Caco-2 (cell line): ENCODE measurements around the gene SCFD2. TPM values are rescaled to one million over a fixed set of nuclear protein-coding genes. Genes with fewer than 3 reads are reported as not detected.

Experiments used
- BruUV-seq: library from RNA; stranded (reverse); fragments of 400-500 nt; replicated peaks from 2 replicates; lab custom pipeline; 2021; lab: Mats Ljungman, UMichigan
- CTCF ChIA-PET: fragments of 300-600 bp; sonication (Branson Sonifier 250); formaldehyde crosslinking; loops from one replicate; lab custom pipeline; 2022; ENCODE audit warnings: antibody characterized with exemption; lab: Charles Lee
- POLR2A ChIA-PET: fragments of 300-600 bp; sonication (Branson Sonifier 250); formaldehyde crosslinking; loops from one replicate; lab custom pipeline; 2022; ENCODE audit warnings: antibody characterized with exemption; lab: Charles Lee
- DNase-seq, 2 experiments: peaks; one replicate each; pipeline versions ENCODE4 v3.0.0 to v3.0.0-alpha.2; 2020 to 2022
- H3K27me3 ChIP-seq: replicated peaks from 2 replicates; pipeline ENCODE4 v1.6.0; 2011; ENCODE audit warnings: low read length; ENCODE audit not compliant: control insufficient read depth, insufficient read depth
- H3K36me3 ChIP-seq: 2 replicates; pipeline ENCODE4 v1.5.1; 2011; ENCODE audit warnings: low read length; ENCODE audit not compliant: control insufficient read depth, insufficient read depth
- H3K4me1 ChIP-seq: fragments of 250-450 bp; sonication (Bioruptor Pico); 2 replicates; pipeline ENCODE4 v1.5.1; 2020; ENCODE audit warnings: mild to moderate bottlenecking
- H3K4me3 ChIP-seq: 2 replicates; pipeline ENCODE4 v1.5.1; 2011; ENCODE audit warnings: low read depth, mild to moderate bottlenecking, control low read depth, low read length
- H3K9me3 ChIP-seq: fragments of 250-450 bp; sonication (Bioruptor Pico); 2 replicates; pipeline ENCODE4 v1.5.1; 2020; ENCODE audit warnings: mild to moderate bottlenecking, moderate library complexity
- H3K27ac Mint-ChIP-seq: one replicate; pipeline ENCODE4 v1.8.0; 2022; ENCODE audit warnings: mixed read lengths; ENCODE audit not compliant: unreplicated experiment
- H3K27me3 Mint-ChIP-seq: one replicate; pipeline ENCODE4 v1.8.0; 2022; ENCODE audit warnings: mixed read lengths; ENCODE audit not compliant: insufficient read depth, unreplicated experiment
- H3K36me3 Mint-ChIP-seq: one replicate; pipeline ENCODE4 v1.8.0; 2022; ENCODE audit warnings: mild to moderate bottlenecking, mixed read lengths; ENCODE audit not compliant: insufficient read depth, unreplicated experiment
- H3K4me1 Mint-ChIP-seq: one replicate; pipeline ENCODE4 v1.8.0; 2022; ENCODE audit warnings: low read depth, mixed read lengths; ENCODE audit not compliant: unreplicated experiment
- H3K4me3 Mint-ChIP-seq: one replicate; pipeline ENCODE4 v1.8.0; 2022; ENCODE audit warnings: mild to moderate bottlenecking, moderate library complexity, mixed read lengths; ENCODE audit not compliant: unreplicated experiment
- H3K9me3 Mint-ChIP-seq: one replicate; pipeline ENCODE4 v1.8.0; 2022; ENCODE audit warnings: mixed read lengths; ENCODE audit not compliant: unreplicated experiment
- CTCF ChIP-seq, 2 experiments: fragments of 200-600 bp in 1 of 2; IDR thresholded peaks; 1 replicate in 1 of 2; 2 replicates in 1 of 2; pipeline versions ENCODE4 v1.5.1 to v1.8.0; 2011 to 2022; ENCODE audit warnings: antibody characterized with exemption in 1 of 2, control low read depth in 1 of 2, inconsistent platforms in 1 of 2, low read depth in 1 of 2, low read length in 1 of 2, mild to moderate bottlenecking in 1 of 2, moderate library complexity in 1 of 2; ENCODE audit not compliant: insufficient read depth in 1 of 2, severe bottlenecking in 1 of 2, unreplicated experiment in 1 of 2
- intact Hi-C: fragments of 100-400 bp; cut with micrococcal nuclease; formaldehyde crosslinking; loops from one replicate; pipeline ENCODE4 v1.10.0; 2022; ENCODE audit not compliant: unreplicated experiment
- total RNA-seq: library from RNA; stranded (reverse); gene quantifications from 2 replicates; pipeline ENCODE4 v1.2.3, GENCODE V29; 2022

Gene SCFD2
- total RNA-seq, 1 experiment from 2014 or later, result 12.2 TPM

- no peaks in the 10 kb centered on the region for H3K36me3 Mint-ChIP-seq
- no peaks in the 10 kb centered on the region for H3K36me3 ChIP-seq
- H3K9me3 Mint-ChIP-seq, result peaks cover 10% of the 10 kb centered on the region
- CTCF ChIA-PET, result interaction anchor here (0.6 kb wide), 1 partner anchor 1656 kb away, joined by 7 read pairs; no protein-coding TSS in a partner anchor
- H3K4me3 Mint-ChIP-seq, result no peak overlapping the region
- no peak for TF ChIP-seq CTCF (IDR thresholded peaks at IDR 0.05; ENCODE audit: insufficient read depth in 1 of 2, low read depth in 1 of 2, low read length in 1 of 2, severe bottlenecking in 1 of 2, unreplicated experiment in 1 of 2)
- H3K4me1 ChIP-seq, result 0 out of 2 replicates have a peak, but pooled peaks cover 3% of the 10 kb centered on the region
- intact Hi-C loops, result no loop called here
- no TSS peak for BruUV-seq
- H3K27me3 ChIP-seq, result no peaks in the 10 kb centered on the region
- no peak overlapping the region for H3K27ac Mint-ChIP-seq
- peaks cover 7% of the 10 kb centered on the region for H3K4me1 Mint-ChIP-seq
- H3K9me3 ChIP-seq, result no peaks in the 10 kb centered on the region
- H3K27me3 Mint-ChIP-seq, result no peaks in the 10 kb centered on the region
- no peak for DNase-seq
- POLR2A ChIA-PET, result no interaction called here
- H3K4me3 ChIP-seq, result no peak overlapping the region
Observed at GRCh38 chr4:53162969-53163368, 202.9 kb downstream of the SCFD2 start.

- no peak for TF ChIP-seq CTCF (IDR thresholded peaks at IDR 0.05; ENCODE audit: insufficient read depth in 1 of 2, low read depth in 1 of 2, low read length in 1 of 2, severe bottlenecking in 1 of 2, unreplicated experiment in 1 of 2)
- no peak for DNase-seq
- no peak overlapping the region for H3K27ac Mint-ChIP-seq
- intact Hi-C loops, result no loop called here
- ChIA-PET POLR2A (no interaction called here), CTCF (no interaction called here)
- H3K9me3 ChIP-seq, result no peaks in the 10 kb centered on the region
- H3K36me3 Mint-ChIP-seq, result no peaks in the 10 kb centered on the region
- no peaks in the 10 kb centered on the region for H3K36me3 ChIP-seq
- no peaks in the 10 kb centered on the region for H3K27me3 Mint-ChIP-seq
- no peak overlapping the region for H3K4me3 ChIP-seq
- H3K9me3 Mint-ChIP-seq, result peaks cover 10% of the 10 kb centered on the region
- no peak overlapping the region for H3K4me3 Mint-ChIP-seq
- peaks cover 7% of the 10 kb centered on the region for H3K4me1 Mint-ChIP-seq
- H3K4me1 ChIP-seq, result 0 out of 2 replicates have a peak, but pooled peaks cover 3% of the 10 kb centered on the region
- H3K27me3 ChIP-seq, result no peaks in the 10 kb centered on the region
- no TSS peak for BruUV-seq
Observed at GRCh38 chr4:53161787-53162433, 204.0 kb downstream of the SCFD2 start.

DNA sequence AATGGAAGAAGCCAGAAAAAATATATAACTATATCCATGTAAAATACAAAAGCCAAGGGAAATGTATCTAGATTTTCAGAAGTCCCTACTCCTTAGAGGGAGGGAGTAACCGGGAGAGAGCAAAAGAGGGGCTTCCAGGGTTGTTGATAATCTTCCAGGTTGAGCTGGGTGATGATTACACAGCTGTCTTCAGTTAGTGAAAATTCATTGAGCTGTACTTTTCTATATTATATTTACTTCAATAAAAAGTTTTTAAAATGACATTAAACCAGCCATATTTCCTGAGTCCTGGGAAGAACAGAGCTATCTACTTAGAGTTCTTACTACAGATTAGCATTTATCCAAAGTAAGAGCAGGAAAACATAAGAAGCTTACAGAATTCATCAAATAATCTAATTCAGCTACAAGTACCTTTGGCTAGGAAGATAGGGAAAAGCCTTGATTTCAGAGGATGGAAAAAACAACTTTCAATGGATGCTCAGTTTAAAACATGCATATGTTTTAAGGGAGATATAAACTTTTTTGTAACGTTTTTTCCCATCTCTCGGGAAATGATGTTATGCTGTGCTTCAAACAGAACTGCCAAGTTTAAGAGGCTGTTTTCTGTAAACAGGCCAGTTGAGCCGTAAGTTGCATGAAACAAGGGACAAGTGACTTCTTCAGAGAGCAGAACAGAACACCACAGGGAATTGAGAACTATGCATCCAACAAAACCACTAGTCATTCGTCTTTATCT is 204.6 kb downstream of the SCFD2 start:
- H3K9me3 Mint-ChIP-seq, result peaks cover 10% of the 10 kb centered on the region
- intact Hi-C loops, result no loop called here
- CTCF ChIA-PET, result no interaction called here

More for the DNA sequence above, 204.6 kb downstream of the SCFD2 start:
- 0 out of 2 replicates have a peak, but pooled peaks cover 3% of the 10 kb centered on the region for H3K4me1 ChIP-seq
- TF ChIP-seq CTCF (IDR thresholded peaks at IDR 0.05; ENCODE audit: insufficient read depth in 1 of 2, low read depth in 1 of 2, low read length in 1 of 2, severe bottlenecking in 1 of 2, unreplicated experiment in 1 of 2), result no peak
- H3K4me3 ChIP-seq, result no peak overlapping the region
- Mint-ChIP-seq H3K36me3 (no peaks in the 10 kb centered on the region), H3K4me3 (no peak overlapping the region), H3K27me3 (no peaks in the 10 kb centered on the region), H3K27ac (no peak overlapping the region), H3K4me1 (peaks cover 7% of the 10 kb centered on the region)
- no peaks in the 10 kb centered on the region for H3K36me3 ChIP-seq
- POLR2A ChIA-PET, result no interaction called here
- no peaks in the 10 kb centered on the region for H3K9me3 ChIP-seq
- no peaks in the 10 kb centered on the region for H3K27me3 ChIP-seq
- no TSS peak for BruUV-seq
- DNase-seq, result no peak
